ENCODE measurements around the gene TNF. TPM values are rescaled to one million over a fixed set of nuclear protein-coding genes. Genes with fewer than 3 reads are reported as not detected.
A peak's percentile ranks its signal among the peaks of the same experiment; 100 is the strongest.

The TNF gene
- total RNA-seq, 1 donor from 2014 or later: 1.2 TPM

DNA sequence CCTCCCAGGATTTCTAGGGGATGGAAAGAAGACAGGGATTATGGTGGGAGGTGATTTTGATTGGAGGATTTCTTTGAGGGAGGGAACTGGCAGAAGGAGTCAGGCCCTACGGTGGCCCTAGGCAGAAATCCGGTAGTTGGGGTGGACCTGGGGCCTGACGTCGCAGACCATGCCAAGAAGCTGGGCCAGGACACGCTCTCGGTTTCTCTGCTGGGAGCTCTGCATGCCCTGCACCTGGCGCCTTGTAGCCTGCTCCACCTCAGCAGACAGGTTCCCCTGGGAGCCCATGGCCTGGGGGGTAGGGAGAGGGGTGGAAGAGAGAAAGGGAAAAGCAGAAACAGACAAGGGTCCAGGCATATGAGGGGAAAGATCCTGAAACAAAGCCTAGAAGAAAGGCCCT lies 30.1 kb upstream of the TNF start:
- H3K4me1 ChIP-seq (ENCODE audit: insufficient read depth, low read length): peaks cover 28% of the 10 kb centered on the region
- H3K27me3 Mint-ChIP-seq (ENCODE audit: low read depth, unreplicated experiment): no peaks in the 10 kb centered on the region
- no peak for DNase-seq (ENCODE audit: low read depth)
- H3K27ac Mint-ChIP-seq (ENCODE audit: unreplicated experiment): no peak overlapping the region
- H3K9ac ChIP-seq (ENCODE audit: low read length): no peak overlapping the region
- peaks cover 7% of the 10 kb centered on the region for H4K20me1 ChIP-seq (ENCODE audit: insufficient read depth, low read length)
- no peak overlapping the region for H3K4me2 ChIP-seq (ENCODE audit: low read length)
- H3K27me3 ChIP-seq (ENCODE audit: insufficient read depth, low read length): no peaks in the 10 kb centered on the region
- no peaks in the 10 kb centered on the region for H3K9me3 ChIP-seq (ENCODE audit: insufficient read depth, low read depth, low read length)
- no peak overlapping the region for H2AFZ ChIP-seq (ENCODE audit: low read depth, low read length)
- H3K9me3 Mint-ChIP-seq (ENCODE audit: unreplicated experiment): no peaks in the 10 kb centered on the region
- peaks cover 28% of the 10 kb centered on the region for H3K79me2 ChIP-seq (ENCODE audit: insufficient read depth, low read length)
- H3K36me3 ChIP-seq (ENCODE audit: insufficient read depth, low read length): peaks cover 6% of the 10 kb centered on the region
- H3K4me3 Mint-ChIP-seq (ENCODE audit: unreplicated experiment): peak overlapping the region; percentile 94
- TF ChIP-seq, protein P1, sequence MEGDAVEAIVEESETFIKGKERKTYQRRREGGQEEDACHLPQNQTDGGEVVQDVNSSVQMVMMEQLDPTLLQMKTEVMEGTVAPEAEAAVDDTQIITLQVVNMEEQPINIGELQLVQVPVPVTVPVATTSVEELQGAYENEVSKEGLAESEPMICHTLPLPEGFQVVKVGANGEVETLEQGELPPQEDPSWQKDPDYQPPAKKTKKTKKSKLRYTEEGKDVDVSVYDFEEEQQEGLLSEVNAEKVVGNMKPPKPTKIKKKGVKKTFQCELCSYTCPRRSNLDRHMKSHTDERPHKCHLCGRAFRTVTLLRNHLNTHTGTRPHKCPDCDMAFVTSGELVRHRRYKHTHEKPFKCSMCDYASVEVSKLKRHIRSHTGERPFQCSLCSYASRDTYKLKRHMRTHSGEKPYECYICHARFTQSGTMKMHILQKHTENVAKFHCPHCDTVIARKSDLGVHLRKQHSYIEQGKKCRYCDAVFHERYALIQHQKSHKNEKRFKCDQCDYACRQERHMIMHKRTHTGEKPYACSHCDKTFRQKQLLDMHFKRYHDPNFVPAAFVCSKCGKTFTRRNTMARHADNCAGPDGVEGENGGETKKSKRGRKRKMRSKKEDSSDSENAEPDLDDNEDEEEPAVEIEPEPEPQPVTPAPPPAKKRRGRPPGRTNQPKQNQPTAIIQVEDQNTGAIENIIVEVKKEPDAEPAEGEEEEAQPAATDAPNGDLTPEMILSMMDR (IDR thresholded peaks at IDR 0.05; ENCODE audit: insufficient read depth, low read depth, low read length): no peak
- no peak for TF ChIP-seq EZH2 (IDR thresholded peaks at IDR 0.05; ENCODE audit: insufficient read depth, low read length)
- FAIRE-seq: no peak
- H3K4me1 Mint-ChIP-seq (ENCODE audit: low read depth, unreplicated experiment): peaks cover 20% of the 10 kb centered on the region
- H3K36me3 Mint-ChIP-seq (ENCODE audit: low read depth, unreplicated experiment): peaks cover 18% of the 10 kb centered on the region
- H3K27ac ChIP-seq (ENCODE audit: low read depth, low read length): no peak overlapping the region
- no peak overlapping the region for H3K4me3 ChIP-seq (ENCODE audit: insufficient read depth, low read depth, low read length)

DNA sequence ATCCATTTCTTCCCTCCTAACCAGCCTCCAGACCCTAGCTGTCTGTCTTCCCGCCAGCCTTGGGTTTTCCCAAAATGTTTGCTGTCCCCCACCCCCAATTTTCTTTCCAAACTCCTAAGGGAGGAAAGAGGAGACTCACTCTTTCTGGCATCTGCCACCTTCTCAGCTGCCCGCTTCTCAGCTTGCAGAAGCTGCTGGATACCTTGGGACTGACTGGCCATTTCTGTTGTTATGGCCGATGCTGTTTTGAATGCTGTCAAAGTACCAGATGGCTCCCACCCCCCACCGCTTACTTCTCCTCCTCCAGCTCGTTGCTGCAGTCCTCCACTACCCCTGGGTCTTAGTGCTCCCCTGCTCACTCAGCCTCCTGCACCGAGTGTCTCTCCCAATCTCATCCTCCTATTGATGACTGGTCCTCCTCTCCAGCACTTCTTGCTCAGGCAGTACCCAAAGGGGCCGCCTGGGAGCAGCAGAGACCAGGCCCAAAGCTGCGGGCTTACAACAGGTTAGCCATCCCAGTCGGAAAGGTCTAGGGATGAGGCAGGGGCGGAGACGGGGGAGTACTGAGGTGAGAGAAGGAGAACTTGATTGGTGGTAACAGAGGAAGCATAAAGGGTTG lies 28.9 kb upstream of the TNF start, which contains the start of gene ATP6V1G2:
TSS of gene ATP6V1G2 (minus strand) at position 270 of the 619 bp plus-strand sequence. CDS start at position 221, 49 bp downstream.
- Mint-ChIP-seq H3K36me3 (ENCODE audit: low read depth, unreplicated experiment) (peaks cover 9% of the 10 kb centered on the region), H3K27ac (ENCODE audit: unreplicated experiment) (peak within 1 kb of the TSS; percentile 87), H3K27me3 (ENCODE audit: low read depth, unreplicated experiment) (no peaks in the 10 kb centered on the region), H3K4me3 (ENCODE audit: unreplicated experiment) (peak within 1 kb of the TSS; percentile 94), H3K9me3 (ENCODE audit: unreplicated experiment) (no peaks in the 10 kb centered on the region), H3K4me1 (ENCODE audit: low read depth, unreplicated experiment) (peaks cover 19% of the 10 kb centered on the region)
- H3K4me3 ChIP-seq (ENCODE audit: insufficient read depth, low read depth, low read length): peak within 1 kb of the TSS; percentile 59
- DNase-seq (ENCODE audit: low read depth) (peak; percentile 81), FAIRE-seq (no peak)
- peaks cover 27% of the 10 kb centered on the region for H3K4me1 ChIP-seq (ENCODE audit: insufficient read depth, low read length)
- H3K79me2 ChIP-seq (ENCODE audit: insufficient read depth, low read length): peaks cover 17% of the 10 kb centered on the region
- H4K20me1 ChIP-seq (ENCODE audit: insufficient read depth, low read length): no peaks in the 10 kb centered on the region
- H2AFZ ChIP-seq (ENCODE audit: low read depth, low read length): peak within 1 kb of the TSS; percentile 66
- TF ChIP-seq EZH2 (IDR thresholded peaks at IDR 0.05; ENCODE audit: insufficient read depth, low read length): no peak
- TF ChIP-seq, protein P1 (IDR thresholded peaks at IDR 0.05; ENCODE audit: insufficient read depth, low read depth, low read length): peak; percentile 97
- peak within 1 kb of the TSS; percentile 78 for H3K27ac ChIP-seq (ENCODE audit: low read depth, low read length)
- peak within 1 kb of the TSS; percentile 95 for H3K4me2 ChIP-seq (ENCODE audit: low read length)
- H3K36me3 ChIP-seq (ENCODE audit: insufficient read depth, low read length): peaks cover 6% of the 10 kb centered on the region
- H3K9me3 ChIP-seq (ENCODE audit: insufficient read depth, low read depth, low read length): no peaks in the 10 kb centered on the region
- H3K9ac ChIP-seq (ENCODE audit: low read length): peak within 1 kb of the TSS; percentile 87
- no peaks in the 10 kb centered on the region for H3K27me3 ChIP-seq (ENCODE audit: insufficient read depth, low read length)

Data from astrocyte (in vitro differentiated cells and primary cell).